Pulmonary artery endothelial cell (primary cell): ENCODE results near the gene NSMCE1. TPM values are rescaled to one million over a fixed set of nuclear protein-coding genes. Genes with fewer than 3 reads are reported as not detected.
"Not testable (repeated sequence)": the region's sequence is repeated elsewhere in the genome, so short reads cannot be mapped to it uniquely, and the experiment has no call there.

Experiments
- DNase-seq: peaks from one replicate; pipeline ENCODE4 v3.0.0-alpha.2; 2011; ENCODE audit warnings: low read depth, low spot score
- total RNA-seq: library from RNA; depleted of rRNA; stranded (reverse); fragments of >200 nt; gene quantifications from 2 replicates; pipeline ENCODE4 v1.2.3, GENCODE V29; 2014

NSMCE1 gene
- total RNA-seq, 1 donor from 2014 or later: 59.7 TPM

DNA sequence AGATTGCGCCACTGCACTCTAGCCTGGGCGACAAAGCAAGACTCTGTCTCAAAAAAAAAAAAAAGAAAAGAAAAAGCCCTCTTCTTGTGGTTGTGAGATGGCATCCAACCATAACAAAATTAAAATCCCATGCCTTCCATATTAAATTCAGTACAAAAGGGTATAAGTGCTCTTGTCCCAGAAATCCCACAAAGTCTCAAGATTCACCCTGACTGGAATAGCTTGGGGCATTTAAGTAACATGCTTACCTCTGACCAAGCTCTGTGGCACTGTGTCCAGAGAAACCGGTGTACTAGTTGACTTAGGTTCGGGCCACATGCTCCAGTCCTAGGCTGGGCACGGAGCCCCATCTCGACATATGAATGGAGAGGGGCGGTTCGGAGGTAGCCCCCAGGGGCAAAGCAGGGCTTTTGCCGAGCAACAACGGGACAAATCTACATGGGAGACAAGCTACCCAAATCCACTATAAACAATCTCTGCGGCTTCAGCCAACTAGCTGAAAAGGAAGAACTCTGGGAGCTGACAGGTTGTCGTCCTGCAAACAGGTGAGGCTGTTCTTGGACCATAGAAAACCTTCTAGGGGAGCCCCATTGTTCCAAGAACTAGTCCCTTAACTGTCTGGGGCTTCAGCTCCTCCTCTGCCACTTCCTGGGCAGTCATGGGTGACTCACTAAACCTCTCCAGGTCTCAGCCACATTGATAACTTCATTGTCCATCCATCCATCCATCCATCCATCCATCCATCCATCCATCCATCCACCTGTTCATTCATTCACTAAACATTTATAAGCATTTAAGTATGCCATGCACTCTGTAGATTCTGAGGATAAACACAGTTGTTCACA is 34.9 kb upstream of the NSMCE1 start:
- no peak for DNase-seq

DNA sequence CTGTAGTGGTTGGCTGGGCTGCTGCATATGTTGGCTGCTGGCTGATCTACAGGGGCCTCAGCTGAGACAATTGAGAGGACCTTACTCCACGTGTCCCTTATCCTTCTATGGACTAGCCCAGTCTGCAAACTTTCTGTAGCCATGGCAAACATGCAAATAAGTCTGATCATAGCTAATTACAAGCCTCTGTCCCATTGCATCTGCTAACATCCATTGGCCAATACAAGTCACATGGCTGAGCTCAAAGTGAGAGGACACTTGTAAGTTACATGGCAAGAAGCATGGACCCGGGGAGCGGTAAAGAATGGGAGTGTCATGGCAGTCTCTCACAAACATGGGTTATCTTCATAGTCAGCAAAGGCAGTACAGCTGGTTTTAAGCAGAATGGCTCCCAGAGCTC is 33.6 kb upstream of the NSMCE1 start:
- no peak for DNase-seq

DNA sequence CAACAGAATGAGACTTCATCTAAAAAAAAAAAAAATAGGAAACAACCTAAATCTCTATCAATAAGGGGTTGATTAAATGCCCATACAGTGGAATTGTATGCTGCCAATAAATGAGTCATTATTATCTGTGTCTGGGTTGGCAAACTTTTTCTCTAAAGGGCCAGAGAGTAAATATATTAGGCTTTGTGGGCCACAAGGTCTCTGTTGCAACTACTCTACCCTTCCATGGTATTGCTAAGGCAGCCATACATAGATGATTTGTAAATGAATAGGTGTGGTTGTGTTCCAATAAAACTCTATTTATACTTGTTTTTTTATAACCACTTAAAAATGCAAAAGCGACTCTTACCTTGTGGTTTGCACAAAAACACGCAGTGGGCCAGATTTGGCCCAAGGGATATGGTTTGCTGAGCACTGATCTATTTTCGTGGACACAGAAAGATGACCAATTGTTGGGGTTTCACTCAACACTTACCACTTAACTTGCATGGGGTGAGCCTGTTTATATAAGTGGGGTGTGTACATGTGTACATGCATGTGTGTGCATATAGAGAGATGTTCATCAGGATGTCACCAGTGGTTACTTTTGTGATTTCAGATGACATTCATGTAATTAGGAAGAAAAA is 32.8 kb upstream of the NSMCE1 start:
- DNase-seq: no peak

DNA sequence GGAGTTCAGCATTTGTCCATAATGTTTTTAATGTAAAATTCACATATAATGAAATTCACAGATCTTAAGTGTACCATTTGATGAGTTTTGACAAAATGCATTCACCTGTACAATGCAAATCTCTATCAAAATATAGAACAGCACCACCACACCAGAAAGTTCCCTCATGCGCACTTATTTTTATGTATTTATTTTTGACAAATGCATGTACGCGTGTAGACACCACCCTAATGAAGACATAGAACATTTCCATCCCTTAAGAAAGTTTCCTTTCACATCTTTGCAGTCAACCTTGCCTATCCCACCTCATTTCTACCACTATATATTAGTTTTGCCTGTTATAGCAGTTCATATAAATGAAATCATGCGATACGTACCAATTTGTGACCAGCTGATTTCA is 29.6 kb upstream of the NSMCE1 start:
- no peak for DNase-seq

DNA sequence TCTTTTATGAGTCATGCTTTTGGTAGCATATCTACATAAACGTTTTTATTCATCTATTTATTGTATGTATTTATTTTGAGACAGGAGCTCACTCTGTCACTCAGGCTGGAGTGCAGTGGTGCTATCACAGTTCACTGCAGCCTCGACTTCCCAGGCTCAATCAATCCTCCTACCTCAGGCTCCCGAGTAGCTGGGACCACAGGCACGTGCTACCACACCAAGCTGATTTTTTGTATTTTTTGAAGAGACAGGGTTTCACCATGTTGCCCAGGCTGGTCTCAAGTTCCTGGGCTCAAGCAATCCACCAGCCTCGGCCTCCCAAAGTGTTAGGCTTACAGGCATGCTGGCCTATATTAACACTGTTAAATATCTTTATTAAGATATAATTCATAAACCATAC is 24.8 kb upstream of the NSMCE1 start:
- no peak for DNase-seq

DNA sequence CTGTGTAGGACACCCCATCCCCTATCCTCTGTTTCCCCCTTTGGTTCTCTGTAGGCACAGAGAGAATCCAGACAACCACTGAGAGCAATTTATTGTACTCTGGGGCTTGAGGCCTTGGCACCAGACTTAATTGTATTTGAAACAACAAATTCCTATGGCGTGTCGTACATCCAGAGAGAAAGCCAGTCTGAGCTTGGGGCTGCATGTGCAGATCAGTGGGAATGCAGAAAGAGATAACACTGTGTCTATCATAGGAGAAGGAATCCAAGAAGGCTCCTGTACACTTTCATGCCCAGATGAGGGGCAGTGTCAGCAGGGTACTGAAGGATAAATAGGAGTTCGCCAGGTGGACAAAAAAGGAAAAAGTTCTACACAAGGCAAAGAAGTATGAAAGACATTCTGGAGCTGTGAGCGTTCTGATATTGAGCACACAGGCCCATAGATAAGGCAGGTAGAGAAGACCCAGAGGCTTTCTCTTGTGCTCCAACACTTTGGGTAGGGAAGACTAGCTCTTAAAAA is 23.2 kb upstream of the NSMCE1 start:
- no peak for DNase-seq

DNA sequence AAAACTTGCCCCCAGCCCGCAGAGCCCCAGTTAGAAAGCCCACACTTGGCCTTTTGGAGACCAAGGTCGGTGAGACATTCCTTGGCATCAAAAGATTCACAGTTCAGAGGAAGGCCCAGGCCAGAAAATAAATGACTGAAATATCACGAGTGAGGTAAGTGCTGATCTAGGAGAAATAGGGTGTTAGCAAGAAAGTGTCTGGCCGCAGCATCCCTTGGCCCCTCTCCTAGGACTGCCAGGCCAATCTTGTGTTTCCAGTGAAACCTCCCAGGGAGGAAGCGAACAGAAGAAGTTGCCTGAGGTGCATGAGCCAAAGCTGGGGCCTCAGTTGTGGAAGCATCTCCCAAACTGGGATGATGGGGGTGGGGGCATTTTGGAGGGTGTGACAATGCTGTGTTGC is 22.5 kb upstream of the NSMCE1 start:
- no peak for DNase-seq

DNA sequence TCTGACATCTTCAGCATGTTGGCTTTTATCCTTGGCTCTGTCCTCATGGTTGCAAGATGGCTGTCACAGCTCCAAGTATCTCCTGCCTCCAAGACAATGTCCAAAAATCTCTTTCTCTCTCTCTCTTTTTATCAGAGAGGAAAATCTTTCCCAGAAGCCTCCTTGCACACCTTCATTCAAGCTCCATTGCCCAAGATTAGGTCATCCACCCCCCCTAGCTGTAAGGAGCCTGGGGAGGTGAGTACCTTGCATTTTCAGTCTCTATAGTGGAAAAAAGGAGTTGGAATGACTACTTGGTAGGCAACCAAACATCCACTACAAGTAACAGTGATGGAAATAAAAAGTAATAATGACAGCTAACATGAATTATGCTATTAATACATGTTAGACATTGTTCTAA is 22.0 kb upstream of the NSMCE1 start:
- no peak for DNase-seq

DNA sequence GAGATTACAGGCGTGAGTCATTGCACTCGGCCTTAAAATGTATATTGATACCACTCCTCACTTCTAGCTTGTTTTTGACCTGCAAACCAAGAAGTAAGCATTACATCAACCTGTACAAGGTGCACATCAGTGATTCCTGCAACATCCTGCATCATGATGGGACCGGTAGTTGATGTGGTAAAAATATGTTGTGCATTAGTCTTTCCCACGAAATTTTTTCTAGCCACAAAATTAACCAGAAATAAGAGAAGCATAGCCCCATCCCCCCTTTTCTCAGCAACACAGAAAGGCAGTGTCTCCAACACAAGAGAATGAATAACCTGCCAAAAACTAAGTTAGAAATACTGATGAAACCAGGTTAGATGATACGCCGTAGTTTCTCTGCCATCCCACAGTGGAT is 21.1 kb upstream of the NSMCE1 start:
- DNase-seq: no peak

DNA sequence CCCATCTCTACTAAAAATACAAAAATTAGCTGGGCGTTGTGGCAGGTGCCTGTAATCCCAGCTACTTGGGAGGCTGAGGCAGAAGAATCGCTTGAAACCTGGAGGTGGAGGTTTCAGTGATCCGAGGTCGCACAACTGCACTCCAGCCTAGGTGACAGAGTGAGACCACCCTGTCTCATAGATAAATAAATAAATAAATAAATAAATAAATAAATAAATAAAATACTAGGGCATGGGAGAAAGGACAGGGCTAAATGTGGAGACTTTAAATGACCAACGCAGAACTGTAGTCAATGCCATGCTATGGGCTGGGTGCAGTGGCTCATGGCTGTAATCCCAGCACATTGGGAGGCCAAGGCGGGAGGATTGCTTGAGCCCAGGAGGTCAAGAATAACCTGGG is 19.7 kb upstream of the NSMCE1 start:
- not testable (repeated sequence) for DNase-seq

DNA sequence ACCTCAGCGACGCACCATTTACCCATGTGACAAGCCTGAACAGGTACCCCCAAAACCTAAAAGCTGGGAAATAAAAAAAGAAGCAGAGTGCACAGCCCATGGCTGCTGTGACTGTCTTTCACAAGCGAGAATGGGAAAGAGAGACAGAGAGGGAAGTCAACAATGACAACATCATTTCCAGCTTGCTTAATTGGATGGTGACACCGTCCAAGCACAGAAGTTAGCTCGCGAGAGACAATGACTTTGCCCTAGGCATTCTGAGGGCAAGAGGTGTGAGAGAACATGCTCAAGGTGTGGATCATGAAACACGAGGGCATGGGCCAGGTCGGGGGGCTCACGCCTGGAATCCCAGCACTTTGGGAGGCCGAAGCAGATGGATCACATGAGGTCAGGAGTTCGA is 19.3 kb upstream of the NSMCE1 start:
- DNase-seq: no peak

DNA sequence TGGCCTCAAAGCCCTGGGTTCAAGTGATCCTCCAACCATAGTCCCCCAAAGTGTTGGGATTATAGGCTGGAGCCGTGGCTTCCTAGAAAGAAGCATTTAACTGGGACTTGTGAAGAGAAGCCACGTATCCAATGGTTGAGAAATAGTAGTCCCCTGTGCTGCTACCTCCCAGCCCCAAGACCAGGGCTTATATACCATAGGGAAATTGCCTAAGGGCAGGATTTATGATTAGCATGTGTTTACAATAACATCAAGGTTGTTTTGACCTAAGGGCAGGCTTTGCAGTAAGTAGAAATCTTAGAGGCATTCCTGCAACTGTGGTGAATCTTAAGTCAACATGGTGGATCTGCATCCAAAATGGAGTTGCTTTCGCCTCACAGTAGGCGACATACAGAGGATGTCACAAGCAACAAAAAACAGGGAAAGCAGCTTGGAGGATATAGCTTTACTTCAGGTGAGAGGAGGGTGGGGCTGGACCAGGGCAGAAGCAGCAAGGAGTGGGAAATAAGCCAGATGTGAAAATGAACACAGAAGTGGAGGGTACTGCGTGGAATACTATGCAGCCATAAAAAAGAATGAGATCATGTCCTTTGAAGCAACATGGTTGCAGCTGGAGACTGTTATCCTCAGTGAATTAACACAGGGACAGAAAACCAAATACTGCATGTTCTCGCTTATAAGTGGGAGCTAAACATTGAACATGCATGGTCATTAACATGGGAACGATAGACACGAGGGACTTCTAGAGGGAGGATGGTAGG is 18.7 kb upstream of the NSMCE1 start:
- DNase-seq: no peak

DNA sequence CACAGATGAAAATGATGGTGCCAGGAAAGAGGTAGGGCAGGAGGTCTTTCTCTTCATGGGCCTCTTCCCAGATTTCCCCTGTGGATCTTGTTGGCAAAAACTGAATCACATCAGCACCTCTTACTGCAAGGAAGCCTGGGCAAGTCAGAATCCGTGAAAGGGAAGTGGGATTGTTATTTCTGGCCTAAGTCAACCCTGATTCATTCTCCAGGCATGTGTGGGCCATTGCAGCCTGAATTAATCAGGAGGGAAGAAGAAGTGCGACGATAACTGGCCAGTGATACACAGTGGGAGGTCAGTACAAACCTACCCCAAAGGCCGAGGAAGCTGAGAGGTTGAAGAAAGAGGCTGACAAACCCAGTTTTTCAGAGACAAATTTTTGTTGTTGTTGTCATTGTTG is 17.9 kb upstream of the NSMCE1 start:
- DNase-seq: peak; percentile 96

DNA sequence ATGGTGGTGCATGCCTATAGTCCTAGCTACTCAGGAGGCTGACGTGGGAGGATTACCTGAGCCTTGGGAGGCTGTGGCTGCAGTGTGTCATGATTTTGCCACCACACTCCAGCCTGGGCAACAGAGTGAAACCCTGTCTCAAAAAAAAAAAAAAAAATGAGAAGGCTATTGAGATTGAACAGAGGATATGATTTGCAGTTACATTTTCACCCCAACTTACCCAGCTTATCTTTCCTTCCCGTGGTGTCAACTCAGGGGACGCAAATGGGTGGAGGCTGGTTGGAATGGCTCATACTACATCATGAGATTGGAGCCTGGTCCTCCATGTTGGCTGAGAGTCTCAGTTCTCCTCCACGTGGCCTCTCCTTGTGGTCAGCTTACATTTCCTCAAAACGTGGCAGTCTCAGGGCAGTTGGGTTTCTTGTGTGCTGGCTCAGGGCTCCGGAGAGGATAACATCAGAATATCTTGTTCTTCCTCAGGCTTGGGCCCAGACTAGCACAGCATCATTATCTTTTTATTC is 17.2 kb upstream of the NSMCE1 start:
- no peak for DNase-seq

DNA sequence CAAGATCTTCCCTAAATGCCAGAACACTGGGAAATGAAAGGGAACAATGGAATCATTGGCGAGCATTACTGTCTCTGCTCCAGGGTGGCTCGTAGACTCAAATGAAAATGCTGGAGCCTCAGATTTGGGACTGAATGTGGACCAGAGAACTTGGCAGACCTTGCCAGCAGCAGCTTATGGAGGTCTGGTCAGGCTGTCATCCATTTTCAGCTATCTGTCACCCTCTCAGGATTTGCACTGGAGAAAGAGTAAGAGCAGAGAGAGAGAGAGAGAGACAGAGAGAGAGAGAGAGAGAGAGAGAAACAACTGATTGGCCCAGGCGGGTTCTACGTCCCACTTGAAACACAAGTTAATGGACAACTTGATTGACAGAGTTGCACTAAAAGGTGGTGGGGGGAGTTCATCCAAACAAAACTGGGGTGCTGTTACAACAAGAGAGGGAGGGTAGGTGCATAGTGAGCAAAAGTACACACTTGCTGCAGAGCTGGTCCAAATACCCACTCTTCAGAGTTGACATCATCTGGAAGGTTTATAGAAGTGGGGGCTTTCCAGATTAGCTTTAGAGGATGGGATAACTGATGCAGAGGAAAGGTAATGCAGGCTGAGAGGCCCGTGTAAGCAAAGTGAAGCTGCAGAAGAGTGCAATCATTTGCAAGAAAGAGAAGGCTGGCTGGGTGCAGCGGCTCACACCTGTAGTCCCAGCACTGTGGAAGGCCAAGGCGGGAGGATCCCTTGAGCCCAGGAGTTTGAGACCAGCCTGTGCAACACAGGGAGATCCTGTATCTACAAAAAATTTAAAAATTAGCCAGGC is 16.5 kb upstream of the NSMCE1 start:
- no peak for DNase-seq

DNA sequence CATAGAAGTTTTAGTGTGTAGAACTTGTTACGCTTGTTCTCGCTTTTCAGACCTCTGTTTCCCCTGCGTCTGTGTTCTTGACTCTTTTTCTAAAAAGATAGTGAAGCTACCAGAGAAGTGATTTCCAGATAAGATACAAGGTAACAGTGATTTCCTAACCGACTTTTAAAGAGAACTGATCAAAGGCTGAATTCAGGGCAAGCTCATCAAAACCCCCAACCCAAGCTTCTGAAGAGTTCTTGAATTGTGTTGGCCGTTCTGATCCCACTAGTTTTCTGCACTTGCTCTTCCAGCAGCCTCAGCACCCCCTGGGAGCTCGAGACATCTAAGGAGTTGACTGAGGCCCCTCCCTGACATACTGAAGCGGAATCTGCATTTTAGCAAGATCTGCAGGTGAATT is 12.7 kb upstream of the NSMCE1 start:
- no peak for DNase-seq

DNA sequence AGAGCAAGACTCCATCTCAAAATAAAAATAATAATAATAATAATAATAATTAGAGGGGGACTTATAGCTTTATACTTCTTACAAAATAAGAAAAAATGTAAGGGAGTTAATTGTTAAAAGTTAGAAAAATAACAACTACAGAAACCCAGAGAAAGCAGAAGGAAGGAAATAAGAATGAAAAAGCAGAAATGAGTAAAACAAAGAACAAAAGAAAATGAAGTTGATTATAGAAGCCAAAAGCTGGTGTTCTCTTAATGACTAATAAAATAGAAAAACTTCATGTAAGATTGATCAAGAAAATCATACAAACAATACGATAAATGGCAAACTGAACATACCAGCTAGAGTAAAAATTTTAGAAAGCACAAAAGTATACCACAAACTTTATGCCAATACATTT is 6.8 kb upstream of the NSMCE1 start:
- no peak for DNase-seq

DNA sequence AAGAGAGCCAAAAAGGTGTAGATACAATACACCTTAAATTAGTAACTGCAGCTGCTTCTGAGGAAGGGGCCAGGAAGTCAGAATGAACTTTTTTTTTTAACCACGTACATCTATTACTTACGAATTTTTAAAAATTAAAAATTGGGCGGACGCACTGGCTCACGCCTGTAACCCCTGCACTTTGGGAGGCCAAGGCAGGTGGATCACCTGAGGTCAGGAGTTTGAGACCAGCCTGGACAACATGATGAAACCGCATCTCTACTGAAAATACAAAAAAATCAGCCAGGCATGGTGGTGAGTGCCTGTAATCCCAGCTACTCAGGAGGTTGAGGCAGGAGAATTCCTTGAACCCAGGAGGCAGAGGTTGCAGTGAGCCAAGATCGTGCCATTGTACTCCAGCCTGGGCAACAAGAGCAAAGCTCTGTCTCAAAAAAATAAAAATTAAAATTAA is 5.9 kb upstream of the NSMCE1 start:
- not testable (repeated sequence) for DNase-seq

DNA sequence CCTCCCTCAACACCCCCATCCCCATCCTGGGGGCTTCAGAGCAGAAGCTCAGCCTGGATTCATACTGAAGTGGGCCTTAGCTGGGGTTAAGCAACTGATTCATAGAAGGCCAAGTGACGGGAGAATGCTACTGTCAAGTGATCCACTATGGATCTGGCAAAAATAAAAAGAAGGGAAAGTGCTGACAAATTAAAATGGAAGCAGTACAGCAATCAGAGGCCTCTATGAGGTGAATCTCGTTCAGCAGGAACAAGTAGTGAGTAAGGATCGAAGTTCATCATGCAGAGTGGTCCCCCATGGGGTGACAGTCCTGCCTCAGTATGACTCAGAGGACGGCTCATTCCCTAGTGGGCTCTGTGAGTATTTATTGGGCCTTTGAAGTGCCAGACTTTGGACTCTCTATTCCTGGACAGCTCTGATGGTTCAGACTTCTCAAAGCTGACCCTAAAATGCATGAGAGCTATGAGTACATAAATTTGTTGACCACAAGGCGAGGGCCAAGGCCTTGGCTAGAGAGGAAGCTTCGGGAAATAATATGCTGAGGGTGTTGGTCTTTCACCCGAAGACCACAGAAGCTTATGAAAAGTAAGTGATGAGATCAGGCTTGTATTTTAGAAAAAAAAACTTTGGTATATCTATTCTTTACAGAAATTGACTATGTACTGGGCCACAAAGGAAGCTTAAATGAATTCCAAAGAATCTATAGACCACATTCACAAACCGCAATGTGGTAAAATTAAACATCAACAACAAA is 5.3 kb upstream of the NSMCE1 start:
- no peak for DNase-seq

DNA sequence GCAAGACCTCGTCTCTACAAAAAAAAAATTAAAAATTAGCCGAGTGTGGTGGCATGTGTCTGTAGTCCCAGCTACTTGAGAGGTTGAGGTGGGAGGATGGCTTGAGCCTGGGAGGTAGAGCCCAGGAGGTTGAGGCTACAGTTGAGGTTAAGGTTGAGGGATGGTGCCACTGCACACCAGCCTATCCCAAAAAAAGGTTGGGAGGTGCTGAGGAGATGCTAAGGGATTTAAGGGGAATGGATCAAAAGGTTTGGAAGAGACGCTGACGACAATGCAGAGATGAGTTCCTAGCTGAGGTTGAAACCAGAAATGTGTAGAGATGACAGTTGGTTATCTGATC is 4.7 kb upstream of the NSMCE1 start:
- no peak for DNase-seq
